ENCODE results near the gene RNF2. TPM values are rescaled to one million over a fixed set of nuclear protein-coding genes. Genes with fewer than 3 reads are reported as not detected.

The RNF2 gene
- total RNA-seq, 1 experiment from 2014 or later, result 39.1 TPM

DNA sequence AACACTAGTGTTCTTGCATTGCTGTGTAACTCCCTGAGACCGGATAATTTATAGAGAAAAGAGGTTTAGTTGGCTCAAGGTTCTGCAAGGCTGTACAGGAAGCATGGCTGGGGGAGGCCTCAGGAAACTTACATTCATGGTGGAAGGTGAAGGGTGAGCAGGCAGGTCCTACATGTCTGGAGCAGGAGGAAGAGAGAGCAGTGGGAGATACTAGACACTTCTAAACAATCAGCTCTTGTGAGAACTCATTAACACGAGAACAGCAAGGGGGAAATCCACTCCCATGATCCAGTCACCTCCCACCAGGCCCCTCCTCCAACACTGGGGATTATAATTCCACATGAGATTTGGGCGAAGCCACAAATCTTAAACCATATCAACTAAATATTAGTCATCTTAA is 30.1 kb downstream of the RNF2 start (continued):
- TF ChIP-seq, protein P1, sequence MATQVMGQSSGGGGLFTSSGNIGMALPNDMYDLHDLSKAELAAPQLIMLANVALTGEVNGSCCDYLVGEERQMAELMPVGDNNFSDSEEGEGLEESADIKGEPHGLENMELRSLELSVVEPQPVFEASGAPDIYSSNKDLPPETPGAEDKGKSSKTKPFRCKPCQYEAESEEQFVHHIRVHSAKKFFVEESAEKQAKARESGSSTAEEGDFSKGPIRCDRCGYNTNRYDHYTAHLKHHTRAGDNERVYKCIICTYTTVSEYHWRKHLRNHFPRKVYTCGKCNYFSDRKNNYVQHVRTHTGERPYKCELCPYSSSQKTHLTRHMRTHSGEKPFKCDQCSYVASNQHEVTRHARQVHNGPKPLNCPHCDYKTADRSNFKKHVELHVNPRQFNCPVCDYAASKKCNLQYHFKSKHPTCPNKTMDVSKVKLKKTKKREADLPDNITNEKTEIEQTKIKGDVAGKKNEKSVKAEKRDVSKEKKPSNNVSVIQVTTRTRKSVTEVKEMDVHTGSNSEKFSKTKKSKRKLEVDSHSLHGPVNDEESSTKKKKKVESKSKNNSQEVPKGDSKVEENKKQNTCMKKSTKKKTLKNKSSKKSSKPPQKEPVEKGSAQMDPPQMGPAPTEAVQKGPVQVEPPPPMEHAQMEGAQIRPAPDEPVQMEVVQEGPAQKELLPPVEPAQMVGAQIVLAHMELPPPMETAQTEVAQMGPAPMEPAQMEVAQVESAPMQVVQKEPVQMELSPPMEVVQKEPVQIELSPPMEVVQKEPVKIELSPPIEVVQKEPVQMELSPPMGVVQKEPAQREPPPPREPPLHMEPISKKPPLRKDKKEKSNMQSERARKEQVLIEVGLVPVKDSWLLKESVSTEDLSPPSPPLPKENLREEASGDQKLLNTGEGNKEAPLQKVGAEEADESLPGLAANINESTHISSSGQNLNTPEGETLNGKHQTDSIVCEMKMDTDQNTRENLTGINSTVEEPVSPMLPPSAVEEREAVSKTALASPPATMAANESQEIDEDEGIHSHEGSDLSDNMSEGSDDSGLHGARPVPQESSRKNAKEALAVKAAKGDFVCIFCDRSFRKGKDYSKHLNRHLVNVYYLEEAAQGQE (IDR thresholded peaks at IDR 0.05; ENCODE audit: low read depth), result no peak
- TF ChIP-seq JUND (IDR thresholded peaks at IDR 0.05), result no peak

DNA sequence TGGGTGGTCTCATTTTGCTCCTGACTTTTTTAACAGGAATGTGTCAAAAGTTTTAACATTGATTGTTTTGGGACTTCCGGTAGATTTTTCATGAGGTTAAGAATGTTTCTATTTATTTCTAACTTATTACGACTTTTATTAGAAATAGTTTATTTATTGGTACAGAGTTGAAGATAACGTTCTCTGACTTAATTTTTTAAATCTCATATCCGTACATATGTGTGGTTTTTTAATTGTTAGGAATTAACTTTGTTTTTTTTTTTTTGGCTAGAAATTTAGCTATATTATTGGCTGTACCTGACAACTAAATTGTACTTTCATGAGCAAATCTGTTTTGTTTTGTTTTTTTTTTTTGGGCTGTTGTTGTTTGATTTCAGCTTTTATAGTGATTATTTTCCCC is 32.0 kb downstream of the RNF2 start:
- no peak for TF ChIP-seq CEBPB (IDR thresholded peaks at IDR 0.05; ENCODE audit: low read depth)
- no peak for TF ChIP-seq FOSL1 (IDR thresholded peaks at IDR 0.05; ENCODE audit: low read depth)
- TF ChIP-seq EZH2 (IDR thresholded peaks at IDR 0.05), result no peak
- no peak for TF ChIP-seq ZNF274 (IDR thresholded peaks at IDR 0.05; ENCODE audit: low read depth, low read length)
- no peak for TF ChIP-seq JUND (IDR thresholded peaks at IDR 0.05)
- TF ChIP-seq, protein P1 (IDR thresholded peaks at IDR 0.05; ENCODE audit: low read depth), result no peak
- TF ChIP-seq EGR1 (IDR thresholded peaks at IDR 0.05; ENCODE audit: low read depth), result no peak
- TF ChIP-seq ZFX (IDR thresholded peaks at IDR 0.05), result no peak
- no peak for TF ChIP-seq SRF (IDR thresholded peaks at IDR 0.05; ENCODE audit: low read depth)
- TF ChIP-seq RAD21 (IDR thresholded peaks at IDR 0.05; ENCODE audit: low read depth), result no peak
- Histone ChIP-seq H2AFZ (ENCODE audit: low read depth, low read length, poor library complexity, severe bottlenecking) (no peak overlapping the region), H3K36me3 (ENCODE audit: control insufficient read depth in 1 of 2, insufficient read depth in 2 of 2, low read length in 2 of 2) (no peaks in the 10 kb centered on the region), H3K9me3 (ENCODE audit: control insufficient read depth in 1 of 2, insufficient read depth in 1 of 2, low read depth in 1 of 2, low read length in 2 of 2) (no peaks in the 10 kb centered on the region), H3K9ac (ENCODE audit: low read length) (no peak overlapping the region), H4K20me1 (ENCODE audit: insufficient read depth) (peaks cover 3% of the 10 kb centered on the region; the same call in 1 of the 2 replicates), H3K27me3 (ENCODE audit: insufficient read depth, low read length) (no peaks in the 10 kb centered on the region), H3K9me2 (ENCODE audit: insufficient read depth) (no peaks in the 10 kb centered on the region), H3K4me1 (ENCODE audit: control insufficient read depth in 1 of 2, insufficient read depth in 2 of 2, low read length in 2 of 2) (peaks cover 0 to 4% of the 10 kb centered on the region in 2 experiments; a peak in 1 of 4 replicates), H3K4me3 (replicated peaks in 1 of 2; ENCODE audit: low read depth in 1 of 2, low read length in 2 of 2) (no peak overlapping the region), H3K4me2 (ENCODE audit: low read length) (no peak overlapping the region), H3K79me2 (ENCODE audit: insufficient read depth, low read length) (peaks cover 91% of the 10 kb centered on the region), H3K27ac (ENCODE audit: low read depth, low read length) (no peak overlapping the region)
- RAD21 ChIA-PET (ENCODE audit: low non-redundant PET in 1 of 2, low total read pairs in 2 of 2, uncharacterized antibody in 2 of 2, unreplicated experiment in 2 of 2), result no interaction called here
- BruUV-seq (replicated peaks), result no TSS peak
- no peak for DNase-seq (ENCODE audit: low read depth, low spot score)
- POLR2A ChIA-PET, result no interaction called here
- intact Hi-C loops (cut with micrococcal nuclease), result no loop called here
- CTCF ChIA-PET, result no interaction called here
- no peak for ATAC-seq

Data from HCT116 (cell line).